GM20431 (cell line): ENCODE results near the gene FUT8.

Experiments
- in situ Hi-C: fragments of 300-500 bp; cut with MseI, MboI; formaldehyde crosslinking; loops from one replicate; pipeline ENCODE4 v1.15.0; 2020; ENCODE audit warnings: low sequenced_read_pairs; ENCODE audit not compliant: unreplicated experiment

Gene FUT8

DNA sequence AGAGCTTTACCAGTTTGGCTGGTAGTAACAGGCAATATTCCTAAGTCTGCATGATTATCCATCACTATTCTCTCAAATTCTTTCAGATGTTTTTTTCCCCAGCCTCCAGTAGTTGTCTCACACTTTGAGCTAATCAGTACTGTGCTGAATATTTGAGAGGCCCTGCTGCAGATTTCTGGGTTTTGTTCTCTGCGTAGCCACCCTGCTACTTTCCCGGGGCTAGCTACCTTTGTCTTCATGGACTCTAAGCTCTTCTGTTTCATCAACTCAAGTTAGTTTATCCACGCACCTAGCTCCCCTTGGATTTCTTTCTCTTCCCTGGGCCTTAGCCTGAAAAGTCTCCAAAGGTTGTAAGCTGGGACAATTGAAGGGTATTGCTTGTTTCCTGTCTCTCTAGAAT is 73.0 kb downstream of the FUT8 start:
- in situ Hi-C loops: no loop called here

DNA sequence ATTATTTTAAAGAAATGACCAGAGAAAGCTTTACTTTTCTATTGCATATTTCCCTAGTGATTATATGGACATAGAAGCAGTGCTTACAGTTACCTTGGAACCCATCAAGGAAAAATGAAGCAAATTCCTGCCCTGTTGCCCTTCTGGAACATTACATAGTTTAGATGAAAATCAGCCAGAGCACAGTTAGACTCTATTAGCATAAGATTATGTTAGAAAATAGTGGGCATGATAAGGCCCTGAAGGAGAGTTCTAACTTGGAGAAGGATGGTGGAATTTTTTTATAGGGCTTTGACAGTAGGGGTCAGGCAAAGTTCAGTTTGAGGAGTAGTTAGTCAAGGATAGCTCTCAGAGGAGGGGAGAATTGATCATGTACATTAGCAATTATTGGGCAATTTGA is 74.3 kb downstream of the FUT8 start:
- in situ Hi-C loops: no loop called here

DNA sequence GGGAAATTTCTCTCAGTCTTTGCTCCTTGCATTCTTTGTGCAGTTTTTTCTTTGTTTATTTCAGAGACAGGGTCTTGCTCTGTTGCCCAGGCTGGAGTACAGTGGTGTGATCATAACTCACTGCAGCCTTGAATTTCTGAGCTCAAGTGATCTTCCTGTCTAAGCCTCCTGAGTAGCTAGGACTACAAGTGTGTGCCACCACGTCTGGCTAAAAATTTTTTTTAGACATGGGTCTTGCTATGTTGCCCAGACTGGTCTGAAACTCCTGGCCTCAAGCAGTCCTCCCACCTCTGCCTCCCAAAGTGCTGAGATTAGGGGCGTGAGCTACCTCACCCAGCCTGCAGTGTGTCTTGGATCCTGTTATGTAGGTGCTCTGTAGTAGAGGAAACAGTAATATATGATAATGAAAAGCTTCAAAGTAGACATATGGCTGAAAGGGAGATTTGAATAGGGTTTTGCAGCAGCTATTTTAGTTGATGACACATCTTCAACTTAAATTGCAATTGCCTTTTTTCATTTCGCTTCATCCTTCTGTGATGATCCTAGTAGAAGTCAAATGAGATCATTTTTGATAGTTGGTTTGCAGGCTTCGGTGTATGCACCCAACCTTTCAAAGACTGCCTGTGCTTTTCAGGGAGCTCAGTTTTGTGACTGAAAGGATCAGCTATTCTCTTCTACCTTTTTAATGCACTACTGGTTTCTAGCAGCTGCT is 75.4 kb downstream of the FUT8 start:
- in situ Hi-C loops: no loop called here

DNA sequence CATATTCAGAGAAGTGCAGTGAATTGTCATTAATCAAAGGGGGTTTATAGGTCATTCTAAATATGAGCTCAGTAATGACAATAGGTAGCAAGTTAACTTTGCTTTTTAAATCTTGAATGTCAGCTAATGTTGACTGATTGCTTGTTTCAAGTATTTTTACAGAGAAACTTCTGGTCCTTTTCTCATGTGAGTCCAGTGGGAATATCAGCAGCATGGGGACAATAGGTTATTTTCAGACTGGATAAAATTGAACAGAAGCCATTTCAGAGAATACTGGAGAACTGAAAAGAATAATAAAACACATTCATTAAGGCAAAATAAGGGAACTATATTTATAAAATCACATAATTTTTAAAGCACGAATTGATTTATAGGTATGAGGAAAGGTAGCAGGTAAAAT is 78.7 kb downstream of the FUT8 start:
- in situ Hi-C loops: no loop called here

DNA sequence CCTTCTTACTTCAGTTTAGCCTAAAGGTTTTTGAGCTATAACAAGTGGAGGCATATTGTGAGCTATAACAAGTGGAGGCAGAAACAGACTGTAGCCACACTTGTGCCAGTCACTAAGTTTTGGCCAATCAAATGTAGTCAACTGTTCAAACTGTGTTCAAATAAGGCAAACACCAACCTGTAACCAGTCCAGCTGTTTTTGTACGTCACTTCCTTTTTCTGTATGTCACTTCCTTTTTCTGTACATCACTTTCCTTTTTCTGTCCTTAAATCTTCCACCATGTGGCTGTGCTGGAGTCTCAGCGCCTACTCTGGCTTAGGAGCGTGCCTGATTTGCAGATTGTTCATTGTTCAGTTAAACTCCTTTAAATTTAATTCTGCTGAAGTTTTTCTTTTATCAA is 79.7 kb downstream of the FUT8 start:
- in situ Hi-C loops: no loop called here

- in situ Hi-C loops: no loop called here
These were observed 82.7 kb downstream of the FUT8 start for GRCh38 chr14:65495196-65495595.

- in situ Hi-C loops: no loop called here
These were observed 83.9 kb downstream of the FUT8 start for GRCh38 chr14:65496178-65496993.

DNA sequence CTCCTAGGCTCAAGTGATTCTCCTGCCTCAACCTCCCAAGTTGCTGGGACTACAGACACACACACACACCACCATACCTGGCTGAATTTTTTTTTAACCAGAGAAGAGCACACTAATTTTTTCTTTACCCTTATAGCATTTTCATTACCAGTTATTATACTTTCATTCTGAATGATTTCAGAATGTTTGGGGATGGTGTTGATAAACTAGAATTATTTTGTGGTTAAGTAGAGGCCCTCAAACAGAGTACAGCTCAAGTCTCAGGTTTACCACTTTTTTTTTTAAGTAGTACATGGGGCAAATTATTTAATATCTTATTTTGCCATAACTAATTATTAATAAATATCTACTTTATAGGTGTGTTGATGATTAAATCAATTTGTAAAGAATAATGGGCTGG is 86.6 kb downstream of the FUT8 start:
- in situ Hi-C loops: no loop called here

DNA sequence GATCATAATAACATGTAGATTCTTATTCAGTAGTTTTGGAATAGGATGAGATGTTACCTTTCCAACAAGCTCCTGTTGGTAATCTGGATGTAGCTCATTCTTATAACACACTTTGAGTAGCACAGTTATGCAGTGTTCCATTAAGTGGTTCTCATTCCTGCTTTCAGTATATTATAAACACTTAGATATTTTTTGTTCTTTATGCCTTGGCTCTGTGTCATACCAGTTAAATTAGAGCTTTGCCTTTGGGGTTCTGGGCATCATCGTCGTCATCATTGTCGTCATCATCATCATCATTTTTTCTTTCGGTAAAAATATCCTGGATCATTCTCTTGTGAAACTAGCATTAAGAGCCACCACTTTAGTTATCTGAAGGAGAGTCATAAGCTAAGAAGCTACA is 87.5 kb downstream of the FUT8 start:
- in situ Hi-C loops: no loop called here

DNA sequence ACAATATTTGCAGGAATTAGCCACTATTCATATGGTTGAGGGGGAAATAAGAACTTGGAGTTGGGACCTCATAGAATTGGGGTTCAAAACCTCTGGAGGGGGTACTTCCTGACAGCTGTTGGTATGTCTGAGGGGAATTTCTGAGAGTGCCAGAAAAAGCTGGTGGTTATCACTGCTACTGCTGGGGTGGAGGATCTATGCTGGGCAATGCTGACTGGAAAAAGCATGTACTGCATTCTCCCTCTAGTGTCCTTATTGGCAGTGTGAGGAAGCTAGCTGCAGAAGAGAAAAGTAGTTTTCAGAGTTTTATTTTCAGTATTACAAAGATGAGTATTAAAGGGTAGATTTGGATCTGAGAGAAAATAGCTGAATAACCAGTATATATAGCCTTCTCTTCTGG is 88.8 kb downstream of the FUT8 start:
- in situ Hi-C loops: no loop called here

DNA sequence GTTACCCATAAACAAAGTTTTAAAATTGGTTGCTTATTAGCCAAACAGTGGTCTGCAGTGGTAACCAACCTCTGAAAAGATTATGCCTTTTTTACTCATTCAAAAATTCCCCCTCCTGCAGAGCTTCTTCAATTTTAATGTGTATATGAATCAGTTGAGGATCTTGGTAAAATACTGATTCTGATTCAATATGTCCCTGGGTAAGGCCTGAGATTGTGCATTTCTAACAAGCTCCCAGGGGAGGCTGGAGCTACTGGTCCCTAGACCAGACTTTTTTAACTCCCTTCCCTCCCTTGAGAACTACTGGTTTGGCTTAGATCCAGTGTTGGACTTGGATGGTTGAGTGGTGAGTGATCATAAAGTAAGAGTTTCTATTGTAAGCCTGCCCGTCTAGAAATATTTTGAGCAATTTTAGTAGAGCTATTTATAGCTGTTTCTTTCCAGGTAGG is 90.2 kb downstream of the FUT8 start:
- in situ Hi-C loops: no loop called here

DNA sequence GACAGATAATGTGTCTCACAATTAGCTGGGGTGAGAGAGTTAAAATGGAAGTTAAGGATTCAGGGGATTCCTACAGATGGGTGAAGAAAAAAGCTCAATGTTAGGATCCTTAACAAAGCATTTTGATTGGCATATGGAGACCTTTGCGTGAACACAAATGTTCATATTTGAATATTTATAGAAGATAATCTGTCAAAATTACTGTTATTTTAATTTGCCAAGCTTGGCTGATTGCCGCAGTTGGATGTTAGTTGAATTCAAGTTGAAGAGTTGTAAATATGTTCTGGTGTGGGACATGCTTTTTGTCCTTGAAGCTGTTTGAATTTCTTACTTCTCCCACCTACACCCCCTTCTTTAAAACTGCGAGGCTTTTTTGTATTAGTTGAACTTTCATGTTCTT is 91.2 kb downstream of the FUT8 start:
- in situ Hi-C loops: no loop called here

GRCh38 chr14:65506801-65507200 is 94.3 kb downstream of the FUT8 start:
- in situ Hi-C loops: no loop called here

- in situ Hi-C loops: no loop called here
These were observed 97.3 kb downstream of the FUT8 start for GRCh38 chr14:65509842-65510241.

DNA sequence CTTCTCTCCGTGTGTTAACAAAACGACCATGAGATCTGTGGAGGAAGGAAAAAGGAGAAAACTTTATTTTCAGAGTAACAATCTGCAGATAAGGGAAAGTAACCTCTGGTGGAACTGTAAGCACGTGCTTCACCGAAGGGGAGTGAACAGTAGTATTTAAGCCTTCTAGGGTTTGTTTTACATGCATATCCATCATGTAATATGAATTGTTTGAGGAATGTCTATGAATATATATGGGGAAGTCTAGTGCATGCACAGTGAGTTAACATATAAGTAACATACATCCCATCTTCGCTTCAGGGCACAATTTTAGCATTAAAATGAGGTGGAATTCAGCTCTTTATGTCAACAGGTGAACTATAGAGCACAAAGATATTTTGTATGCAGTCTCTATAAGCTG is 101.1 kb downstream of the FUT8 start:
- in situ Hi-C loops: no loop called here

GRCh38 chr14:65517635-65518542 is 105.4 kb downstream of the FUT8 start:
- in situ Hi-C loops: no loop called here

DNA sequence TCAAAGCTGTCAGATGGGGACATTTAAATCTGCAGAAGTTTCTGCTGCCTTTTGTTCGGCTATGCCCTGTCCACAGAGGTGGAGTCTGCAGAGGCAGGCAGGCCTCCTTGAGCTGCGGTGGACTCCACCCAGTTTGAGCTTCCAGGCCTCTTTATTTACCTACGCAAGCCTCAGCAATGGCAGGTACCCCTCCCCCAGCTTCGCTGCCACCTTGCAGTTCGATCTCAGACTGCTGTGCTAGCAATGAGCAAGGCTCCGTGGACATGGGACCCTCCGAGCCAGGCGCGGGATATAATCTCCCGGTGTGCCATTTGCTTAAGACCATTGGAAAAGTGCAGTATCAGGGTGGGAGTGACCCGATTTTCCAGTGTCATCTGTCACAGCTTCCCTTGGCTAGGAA is 115.5 kb downstream of the FUT8 start:
- in situ Hi-C loops: no loop called here

DNA sequence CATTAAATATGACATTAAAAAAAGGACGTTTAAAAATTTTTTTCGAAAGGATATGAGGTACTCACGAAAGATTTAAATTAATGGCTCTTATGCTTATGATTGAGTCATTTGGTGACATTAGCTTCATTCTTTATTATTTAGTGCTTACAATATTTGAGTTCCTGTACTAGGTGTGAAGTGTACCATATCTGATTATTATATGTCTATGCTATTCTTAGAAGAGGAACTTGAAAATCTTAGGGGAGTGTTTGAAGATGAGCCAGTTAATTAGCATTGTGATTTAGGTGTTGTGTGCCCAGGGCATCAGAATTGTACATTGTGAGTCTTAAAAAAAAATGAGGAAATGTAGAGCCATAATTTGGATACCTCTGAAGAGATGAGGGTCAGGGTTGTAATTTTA is 118.6 kb downstream of the FUT8 start:
- in situ Hi-C loops: no loop called here

- in situ Hi-C loops: no loop called here
These were observed 121.3 kb downstream of the FUT8 start for GRCh38 chr14:65533736-65534404.

DNA sequence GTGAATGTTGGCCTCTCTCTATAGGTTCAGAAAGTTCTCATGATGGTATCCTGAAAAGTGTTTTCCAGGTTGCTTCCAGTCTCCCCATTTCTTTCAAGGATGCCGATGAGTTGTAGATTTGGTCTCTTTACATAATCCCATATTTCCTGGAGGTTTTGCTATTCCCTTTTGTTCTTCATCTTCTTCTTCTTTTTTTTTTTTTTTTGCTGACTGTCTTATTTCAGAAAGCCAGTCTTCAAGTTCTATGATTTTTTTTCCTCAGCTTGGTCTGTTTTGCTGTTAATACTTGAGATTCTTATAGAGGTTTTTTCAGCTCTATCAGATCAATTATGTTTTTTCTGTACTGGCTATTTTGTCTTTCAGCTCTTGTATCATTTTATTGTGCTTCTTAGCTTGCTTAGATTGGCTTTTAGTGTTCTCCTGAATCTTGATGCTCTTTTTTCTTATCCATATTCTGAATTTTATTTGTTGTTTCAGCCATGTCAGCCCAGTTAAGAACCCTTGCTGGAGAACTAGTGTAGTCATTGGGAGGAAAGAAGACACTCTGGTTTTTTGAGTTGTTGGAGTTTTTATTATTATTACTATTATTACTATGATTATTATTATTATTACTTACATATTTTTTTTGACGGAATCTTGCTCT is 124.4 kb downstream of the FUT8 start:
- in situ Hi-C loops: no loop called here
